ENCODE data around the gene GPR141. TPM values are rescaled to one million over a fixed set of nuclear protein-coding genes. Genes with fewer than 3 reads are reported as not detected.

Gene GPR141
- total RNA-seq, 4 donors from 2014 or later: 0.80 to 2.5 TPM; not detected in 2

DNA sequence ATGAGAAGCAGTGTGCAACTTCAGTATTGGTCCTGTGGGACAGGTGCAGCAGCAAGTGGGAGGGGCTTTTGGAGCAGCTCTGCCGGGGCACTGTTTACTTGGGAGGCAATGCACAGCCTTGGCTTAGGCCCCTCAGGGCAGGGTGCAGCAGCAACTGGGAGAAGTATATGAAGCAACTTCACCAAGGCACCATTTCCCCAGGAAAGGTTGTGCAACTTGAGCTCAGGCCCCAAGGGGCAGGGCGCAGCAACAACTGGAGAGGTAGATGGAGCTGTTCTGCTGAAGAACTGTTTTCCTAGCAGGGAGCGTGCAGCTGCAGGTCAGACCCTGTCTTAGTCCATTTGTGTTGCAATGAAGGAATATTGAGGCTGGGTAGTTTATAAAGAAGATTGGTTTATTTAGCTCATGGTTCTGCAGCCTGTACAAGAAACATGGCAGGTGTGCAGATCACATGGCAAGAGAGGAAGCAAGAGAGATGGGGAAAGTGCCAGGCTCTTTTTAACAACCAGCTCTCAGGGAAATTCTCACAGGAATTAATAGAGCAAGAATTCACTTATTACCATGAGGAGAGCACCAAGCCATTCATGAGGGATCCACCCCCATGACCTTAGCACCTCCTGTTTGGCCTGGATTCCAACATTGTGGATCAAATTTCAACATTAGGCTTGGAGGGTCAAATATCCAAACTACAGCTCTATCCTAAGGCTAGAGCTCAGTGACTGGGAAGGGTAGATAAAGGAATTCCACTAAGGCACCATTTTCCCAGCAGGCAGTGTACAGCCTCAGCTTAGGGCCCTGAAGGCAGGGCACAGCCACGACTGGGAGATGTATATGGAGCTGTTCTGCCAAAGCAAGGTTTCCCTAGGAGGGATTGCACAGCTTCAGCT lies 10.9 kb downstream of the GPR141 start:
- intact Hi-C loops (cut with DNase I): no loop called here
- H3K4me1 ChIP-seq: no peaks in the 10 kb centered on the region
- WGBS: 68% methylated on average over 3 of the region's 4 CpGs
- no peak overlapping the region for H3K4me3 ChIP-seq
- no peaks in the 10 kb centered on the region for H3K36me3 ChIP-seq
- DNase-seq (ENCODE audit: extremely low spot score): no peak
- H3K9me3 ChIP-seq: no peaks in the 10 kb centered on the region
- no peak overlapping the region for H3K27ac ChIP-seq (replicated peaks in 1 of 4)
- TF ChIP-seq POLR2A (IDR thresholded peaks at IDR 0.05; ENCODE audit: low read depth): no peak
- TF ChIP-seq, protein P1, sequence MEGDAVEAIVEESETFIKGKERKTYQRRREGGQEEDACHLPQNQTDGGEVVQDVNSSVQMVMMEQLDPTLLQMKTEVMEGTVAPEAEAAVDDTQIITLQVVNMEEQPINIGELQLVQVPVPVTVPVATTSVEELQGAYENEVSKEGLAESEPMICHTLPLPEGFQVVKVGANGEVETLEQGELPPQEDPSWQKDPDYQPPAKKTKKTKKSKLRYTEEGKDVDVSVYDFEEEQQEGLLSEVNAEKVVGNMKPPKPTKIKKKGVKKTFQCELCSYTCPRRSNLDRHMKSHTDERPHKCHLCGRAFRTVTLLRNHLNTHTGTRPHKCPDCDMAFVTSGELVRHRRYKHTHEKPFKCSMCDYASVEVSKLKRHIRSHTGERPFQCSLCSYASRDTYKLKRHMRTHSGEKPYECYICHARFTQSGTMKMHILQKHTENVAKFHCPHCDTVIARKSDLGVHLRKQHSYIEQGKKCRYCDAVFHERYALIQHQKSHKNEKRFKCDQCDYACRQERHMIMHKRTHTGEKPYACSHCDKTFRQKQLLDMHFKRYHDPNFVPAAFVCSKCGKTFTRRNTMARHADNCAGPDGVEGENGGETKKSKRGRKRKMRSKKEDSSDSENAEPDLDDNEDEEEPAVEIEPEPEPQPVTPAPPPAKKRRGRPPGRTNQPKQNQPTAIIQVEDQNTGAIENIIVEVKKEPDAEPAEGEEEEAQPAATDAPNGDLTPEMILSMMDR (IDR thresholded peaks at IDR 0.05): no peak
- TF ChIP-seq POLR2AphosphoS5 (IDR thresholded peaks at IDR 0.05): no peak
- no peak for TF ChIP-seq EP300 (IDR thresholded peaks at IDR 0.05)
- H3K27me3 ChIP-seq: no peaks in the 10 kb centered on the region

DNA sequence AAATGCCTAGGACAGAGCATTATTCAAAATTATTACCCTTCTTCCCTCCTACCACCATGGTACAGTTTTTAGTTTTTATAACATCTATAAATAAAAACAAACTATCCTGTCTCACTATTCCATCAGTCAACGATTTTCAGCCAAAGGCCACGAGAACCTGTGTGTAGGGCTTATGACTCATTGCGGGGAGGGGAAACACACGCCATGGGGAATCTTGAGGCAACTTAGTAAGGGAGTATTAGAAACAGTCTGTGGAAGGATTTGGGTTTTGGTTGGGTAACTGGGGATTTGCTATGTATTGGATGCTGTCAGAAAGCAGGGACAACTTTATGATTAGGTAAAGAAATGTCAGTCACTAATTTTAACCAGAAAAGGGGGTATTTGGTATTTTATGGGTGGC lies 14.7 kb downstream of the GPR141 start:
- Histone ChIP-seq H3K36me3 (no peaks in the 10 kb centered on the region), H3K4me1 (no peaks in the 10 kb centered on the region), H3K4me3 (no peak overlapping the region), H3K27me3 (no peaks in the 10 kb centered on the region), H3K9me3 (no peaks in the 10 kb centered on the region), H3K27ac (replicated peaks in 1 of 4) (no peak overlapping the region)
- 88% methylated on average over 4 of the region's 4 CpGs for WGBS
- intact Hi-C loops (cut with DNase I): no loop called here
- TF ChIP-seq, protein P1 (IDR thresholded peaks at IDR 0.05): no peak
- TF ChIP-seq POLR2AphosphoS5 (IDR thresholded peaks at IDR 0.05) (no peak), EP300 (IDR thresholded peaks at IDR 0.05) (no peak), POLR2A (IDR thresholded peaks at IDR 0.05; ENCODE audit: low read depth) (no peak)
- DNase-seq (ENCODE audit: extremely low spot score): no peak

GRCh38 chr7:37698782-37699181 lies 15.2 kb downstream of the GPR141 start:
- 83% methylated on average over 2 of the region's 2 CpGs for WGBS
- H3K27me3 ChIP-seq: no peaks in the 10 kb centered on the region
- TF ChIP-seq POLR2A (IDR thresholded peaks at IDR 0.05; ENCODE audit: low read depth) (no peak), EP300 (IDR thresholded peaks at IDR 0.05) (no peak), POLR2AphosphoS5 (IDR thresholded peaks at IDR 0.05) (no peak)
- TF ChIP-seq, protein P1 (IDR thresholded peaks at IDR 0.05): no peak
- no peaks in the 10 kb centered on the region for H3K9me3 ChIP-seq
- H3K4me1 ChIP-seq: no peaks in the 10 kb centered on the region
- no peak for DNase-seq (ENCODE audit: extremely low spot score)
- no peaks in the 10 kb centered on the region for H3K36me3 ChIP-seq
- no peak overlapping the region for H3K4me3 ChIP-seq
- intact Hi-C loops (cut with DNase I): no loop called here
- no peak overlapping the region for H3K27ac ChIP-seq (replicated peaks in 1 of 4)

DNA sequence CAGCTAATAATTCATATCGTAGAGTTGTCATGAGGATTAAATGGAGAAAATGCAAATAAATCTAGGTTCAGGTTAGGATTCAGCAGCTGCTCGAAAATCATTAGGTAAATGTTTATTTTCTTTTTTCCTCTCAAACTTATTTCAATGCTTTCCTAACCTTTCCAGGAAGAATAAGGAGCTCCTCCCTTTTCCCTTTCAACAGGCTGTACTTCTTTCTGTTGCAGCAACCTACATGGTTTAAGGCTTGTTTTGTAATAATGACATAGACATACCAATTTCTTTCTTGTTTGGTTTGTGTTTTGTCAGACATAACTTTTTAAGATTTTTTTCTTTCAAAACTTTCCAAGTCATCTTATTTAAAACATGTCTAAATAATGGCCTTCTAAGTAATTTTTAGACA lies 18.2 kb downstream of the GPR141 start:
- WGBS: 44% methylated on average over 2 of the region's 2 CpGs
- Histone ChIP-seq H3K4me1 (no peaks in the 10 kb centered on the region), H3K27ac (replicated peaks in 1 of 4) (no peak overlapping the region), H3K4me3 (no peak overlapping the region), H3K36me3 (no peaks in the 10 kb centered on the region), H3K9me3 (no peaks in the 10 kb centered on the region), H3K27me3 (no peaks in the 10 kb centered on the region)
- no peak for TF ChIP-seq POLR2A (IDR thresholded peaks at IDR 0.05; ENCODE audit: low read depth)
- TF ChIP-seq, protein P1 (IDR thresholded peaks at IDR 0.05): no peak
- no peak for TF ChIP-seq EP300 (IDR thresholded peaks at IDR 0.05)
- TF ChIP-seq POLR2AphosphoS5 (IDR thresholded peaks at IDR 0.05): no peak
- intact Hi-C loops (cut with DNase I): no loop called here
- DNase-seq (ENCODE audit: extremely low spot score): no peak
